HEK293 (cell line): Measurements from ENCODE around the gene SLC11A2.
A peak's percentile ranks its signal among the peaks of the same experiment; 100 is the strongest.

Experiments used
- CTCF ChIA-PET: fragments of 350-600 bp; formaldehyde crosslinking; extraction: SDS; loops from one replicate; lab custom pipeline; 2021; ENCODE audit warnings: antibody characterized with exemption; lab: Yijun Ruan, JAX
- POLR2A ChIA-PET: fragments of 300-600 bp; formaldehyde crosslinking; extraction: SDS; loops from one replicate; lab custom pipeline; 2020; ENCODE audit warnings: antibody characterized with exemption, inconsistent platforms; lab: Yijun Ruan, JAX
- H3K27ac ChIP-seq: fragments of 200-500 bp; sonication (Bioruptor generic); 2 replicates; pipeline ENCODE4 v1.5.1; 2014; ENCODE audit warnings: low read depth, low read length, control low read depth, inconsistent platforms; ENCODE audit errors: extremely low read depth
- H3K36me3 ChIP-seq, 2 experiments: fragments of 200-500 bp in 1 of 2; sonication (Bioruptor generic) in 1 of 2; 1 replicate in 1 of 2; 2 replicates in 1 of 2; pipeline ENCODE4 v1.5.1; 2014 to 2017; ENCODE audit warnings: inconsistent platforms in 2 of 2, low read length in 2 of 2; ENCODE audit not compliant: control insufficient read depth in 2 of 2, insufficient read depth in 1 of 2
- H3K4me1 ChIP-seq: fragments of 200-500 bp; sonication (Bioruptor generic); 2 replicates; pipeline ENCODE4 v1.5.1; 2014; ENCODE audit warnings: mild to moderate bottlenecking, low read length, inconsistent platforms; ENCODE audit not compliant: control insufficient read depth, insufficient read depth
- H3K4me3 ChIP-seq: 2 replicates; pipeline ENCODE4 v1.5.1; 2011; ENCODE audit warnings: low read depth, mild to moderate bottlenecking, control low read depth, low read length, moderate library complexity
- H3K9me3 ChIP-seq: fragments of 200-500 bp; sonication (Bioruptor generic); 2 replicates; pipeline ENCODE4 v1.5.1; 2014; ENCODE audit warnings: low read depth, low read length, inconsistent platforms; ENCODE audit not compliant: control insufficient read depth, insufficient read depth
- GFI1B ChIP-seq: fragments of 450-650 bp; formaldehyde crosslinking; IDR thresholded peaks from 2 replicates; pipeline ENCODE4 v1.5.1; 2016; ENCODE audit warnings: missing biosample characterization, missing genetic modification characterization
- HOXC10 ChIP-seq: sonication (generic); formaldehyde crosslinking; IDR thresholded peaks from 2 replicates; pipeline ENCODE4 v1.8.1; 2023; ENCODE audit warnings: mild to moderate bottlenecking, missing genetic modification reagents
- KLF10 ChIP-seq: fragments of 450-650 bp; IDR thresholded peaks from 2 replicates; pipeline ENCODE4 v1.5.1; 2018; ENCODE audit warnings: missing biosample characterization, mild to moderate bottlenecking, missing genetic modification characterization
- KLF7 ChIP-seq: fragments of 450-650 bp; formaldehyde crosslinking; IDR thresholded peaks from 2 replicates; pipeline ENCODE4 v1.5.1; 2016; ENCODE audit warnings: missing biosample characterization, missing genetic modification characterization, borderline replicate concordance
- KLF9 ChIP-seq: fragments of 450-650 bp; formaldehyde crosslinking; IDR thresholded peaks from 2 replicates; pipeline ENCODE4 v1.5.1; 2016; ENCODE audit warnings: missing biosample characterization, missing genetic modification characterization, low read depth
- PRDM1 ChIP-seq: fragments of 450-650 bp; formaldehyde crosslinking; IDR thresholded peaks from 2 replicates; pipeline ENCODE4; 2016; ENCODE audit warnings: missing biosample characterization, missing genetic modification characterization
- PRDM4 ChIP-seq: fragments of 450-650 bp; formaldehyde crosslinking; IDR thresholded peaks from 2 replicates; pipeline ENCODE4 v1.5.1; 2017; ENCODE audit warnings: missing biosample characterization, missing genetic modification characterization
- PRDM6 ChIP-seq: fragments of 450-650 bp; formaldehyde crosslinking; IDR thresholded peaks from 2 replicates; pipeline ENCODE4 v1.5.1; 2017; ENCODE audit warnings: missing biosample characterization, missing genetic modification characterization
- TCF7L2 ChIP-seq: IDR thresholded peaks from 2 replicates; pipeline ENCODE4 v1.6.1; 2011; ENCODE audit warnings: low read depth, mild to moderate bottlenecking, inconsistent platforms, low read length, moderate library complexity, borderline replicate concordance
- ZNF138 ChIP-seq: fragments of 450-650 bp; formaldehyde crosslinking; IDR thresholded peaks from 2 replicates; pipeline ENCODE4 v1.5.1; 2016; ENCODE audit warnings: missing biosample characterization, missing genetic modification characterization, borderline replicate concordance
- ZNF146 ChIP-seq: fragments of 450-650 bp; formaldehyde crosslinking; IDR thresholded peaks from 2 replicates; pipeline ENCODE4 v1.5.1; 2016; ENCODE audit warnings: missing biosample characterization, missing genetic modification characterization
- ZNF157 ChIP-seq: fragments of 450-650 bp; formaldehyde crosslinking; IDR thresholded peaks from 2 replicates; pipeline ENCODE4 v1.5.1; 2016; ENCODE audit warnings: missing biosample characterization, missing genetic modification characterization
- ZNF311 ChIP-seq: fragments of 450-650 bp; formaldehyde crosslinking; IDR thresholded peaks from 2 replicates; pipeline ENCODE4 v1.5.1; 2017; ENCODE audit warnings: missing biosample characterization, missing genetic modification characterization, borderline replicate concordance
- ZNF324 ChIP-seq: fragments of 450-650 bp; formaldehyde crosslinking; IDR thresholded peaks from 2 replicates; pipeline ENCODE4 v1.5.1; 2016; ENCODE audit warnings: missing biosample characterization, missing genetic modification characterization
- ZNF341 ChIP-seq: fragments of 450-650 bp; formaldehyde crosslinking; IDR thresholded peaks from 2 replicates; pipeline ENCODE4; 2016; ENCODE audit warnings: low read depth, missing biosample characterization, missing genetic modification characterization
- ZNF391 ChIP-seq: fragments of 450-650 bp; formaldehyde crosslinking; IDR thresholded peaks from 2 replicates; pipeline ENCODE4 v1.5.1; 2016; ENCODE audit warnings: low read depth, missing biosample characterization, missing genetic modification characterization, borderline replicate concordance
- ZNF449 ChIP-seq: fragments of 450-650 bp; formaldehyde crosslinking; IDR thresholded peaks from 2 replicates; pipeline ENCODE4 v1.5.1; 2017; ENCODE audit warnings: missing biosample characterization, mild to moderate bottlenecking, missing genetic modification characterization, moderate library complexity
- ZNF473 ChIP-seq: fragments of 450-650 bp; formaldehyde crosslinking; IDR thresholded peaks from 2 replicates; pipeline ENCODE4 v1.5.1; 2017; ENCODE audit warnings: missing biosample characterization, missing genetic modification characterization
- ZNF529 ChIP-seq: fragments of 450-650 bp; formaldehyde crosslinking; IDR thresholded peaks from 2 replicates; pipeline ENCODE4 v1.5.1; 2017; ENCODE audit warnings: missing genetic modification characterization, missing biosample characterization; ENCODE audit not compliant: insufficient replicate concordance
- ZNF561 ChIP-seq: fragments of 450-650 bp; IDR thresholded peaks from 2 replicates; pipeline ENCODE4 v1.5.1; 2018; ENCODE audit warnings: missing biosample characterization, missing genetic modification characterization, borderline replicate concordance
- ZNF610 ChIP-seq: fragments of 450-650 bp; formaldehyde crosslinking; IDR thresholded peaks from 2 replicates; pipeline ENCODE4 v1.5.1; 2016; ENCODE audit warnings: missing biosample characterization, missing genetic modification characterization, borderline replicate concordance
- ZNF768 ChIP-seq: fragments of 450-650 bp; formaldehyde crosslinking; IDR thresholded peaks from 2 replicates; pipeline ENCODE4 v1.5.1; 2018; ENCODE audit warnings: missing biosample characterization, mild to moderate bottlenecking, missing genetic modification characterization
- ZNF776 ChIP-seq: fragments of 450-650 bp; formaldehyde crosslinking; IDR thresholded peaks from 2 replicates; pipeline ENCODE4 v1.5.0; 2017; ENCODE audit warnings: missing biosample characterization, missing genetic modification characterization, borderline replicate concordance

SLC11A2 gene

GRCh38 chr12:51028126-51028812 is 2.1 kb upstream of the SLC11A2 start (continued):
- TF ChIP-seq ZNF146 (tag by site-specific recombination) (no peak), ZNF561 (peak; percentile 18; the same call in 1 of the 2 replicates), ZNF776 (no peak), ZNF473 (tag by site-specific recombination) (no peak), ZNF391 (tag by site-specific recombination) (no peak), ZNF138 (tag by site-specific recombination) (no peak), ZNF768 (no peak), ZNF311 (no peak), TCF7L2 (no peak), KLF9 (tag by site-specific recombination) (peak; percentile 64; the same call in 1 of the 2 replicates), PRDM6 (no peak), GFI1B (no peak)

- no peak overlapping the region for H3K4me3 ChIP-seq
- no peaks in the 10 kb centered on the region for H3K36me3 ChIP-seq
- TF ChIP-seq HOXC10 (CRISPR knock-in tag), result no peak
- no peak for TF ChIP-seq PRDM1 (tag by site-specific recombination)
- TF ChIP-seq ZNF324, result no peak
- no peak for TF ChIP-seq KLF10 (tag by site-specific recombination)
- no peak for TF ChIP-seq ZNF529
- no peak for TF ChIP-seq ZNF341 (tag by site-specific recombination)
- TF ChIP-seq ZNF610 (tag by site-specific recombination), result no peak
- no peaks in the 10 kb centered on the region for H3K9me3 ChIP-seq
- no peak overlapping the region for H3K27ac ChIP-seq
- POLR2A ChIA-PET, result interaction anchor here (0.8 to 2.5 kb wide), 6 partner anchors 14 to 258 kb away, joined by 3 to 16 read pairs (median 4); partner anchors contain the start of genes CSRNP2, DAZAP2 and LETMD1
- CTCF ChIA-PET, result interaction anchor here (0.6 to 3.9 kb wide), 17 partner anchors 11 to 1533 kb away, joined by 3 to 33 read pairs (median 5); no protein-coding TSS in a partner anchor
- 0 out of 2 replicates have a peak, but pooled peaks cover 4% of the 10 kb centered on the region for H3K4me1 ChIP-seq
Measured at GRCh38 chr12:51027342-51027835, 1.2 kb upstream of the SLC11A2 start.

GRCh38 chr12:51025338-51025835 is 797 bp downstream of the SLC11A2 start:
- 0 out of 2 replicates have a peak, but pooled peaks cover 4% of the 10 kb centered on the region for H3K4me1 ChIP-seq
- H3K4me3 ChIP-seq, result peak overlapping the region; percentile 78
- no peaks in the 10 kb centered on the region for H3K9me3 ChIP-seq
- H3K36me3 ChIP-seq, result no peaks in the 10 kb centered on the region
- ChIA-PET POLR2A (interaction anchor here (1.4 to 2.5 kb wide), 4 partner anchors 26 to 346 kb away, joined by 4 to 23 read pairs (median 6); partner anchors contain the start of gene CSRNP2), CTCF (interaction anchor here (2.1 kb wide), 1 partner anchor 200 kb away, joined by 11 read pairs; no protein-coding TSS in a partner anchor)
- TF ChIP-seq ZNF157 (tag by site-specific recombination), result no peak
- no peak for TF ChIP-seq KLF7 (tag by site-specific recombination)
- TF ChIP-seq PRDM4 (tag by site-specific recombination), result peak; percentile 89
- TF ChIP-seq ZNF449 (tag by site-specific recombination), result peak; percentile 34; the same call in 1 of the 2 replicates
- peak overlapping the region; percentile 95 for H3K27ac ChIP-seq
